Mesenchymal stem cell (in vitro differentiated cells and primary cell): ENCODE data around the gene PVALB.

ENCODE experiments used
- DNase-seq: peaks from one replicate; pipeline ENCODE4 v3.0.0-alpha.2; 2013
- H2AFZ ChIP-seq: one replicate; pipeline ENCODE4 v1.6.1; 2013; ENCODE audit warnings: low read depth, mild to moderate bottlenecking, control low read depth, inconsistent platforms, low read length, moderate library complexity
- H2AK5ac ChIP-seq: 2 replicates; pipeline ENCODE4 v1.6.1; 2013; ENCODE audit warnings: low read length, moderate library complexity, mild to moderate bottlenecking, inconsistent platforms; ENCODE audit not compliant: severe bottlenecking
- H2BK120ac ChIP-seq: one replicate; pipeline ENCODE4 v1.6.1; 2013; ENCODE audit warnings: low read depth, mild to moderate bottlenecking, inconsistent platforms, low read length, moderate library complexity
- H2BK12ac ChIP-seq, 2 experiments: one replicate each; pipeline ENCODE4 v1.6.1; 2013; ENCODE audit warnings: inconsistent platforms in 2 of 2, low read length in 2 of 2, mild to moderate bottlenecking in 2 of 2, moderate library complexity in 2 of 2, control low read depth in 1 of 2
- H2BK15ac ChIP-seq: one replicate; pipeline ENCODE4 v1.6.1; 2013; ENCODE audit warnings: mild to moderate bottlenecking, low read depth, inconsistent platforms; ENCODE audit not compliant: poor library complexity, severe bottlenecking
- H2BK5ac ChIP-seq: 2 replicates; pipeline ENCODE4 v1.6.1; 2013; ENCODE audit warnings: low read depth, mild to moderate bottlenecking, low read length, control low read depth, inconsistent platforms; ENCODE audit not compliant: poor library complexity, severe bottlenecking
- H3K14ac ChIP-seq, 2 experiments: one replicate each; pipeline ENCODE4 v1.6.1; 2013; ENCODE audit warnings: inconsistent platforms in 2 of 2, low read length in 2 of 2, control low read depth in 1 of 2, mild to moderate bottlenecking in 1 of 2, moderate library complexity in 1 of 2
- H3K18ac ChIP-seq, 2 experiments: one replicate each; pipeline ENCODE4 v1.6.1; 2013; ENCODE audit warnings: inconsistent platforms in 2 of 2, low read length in 2 of 2, control low read depth in 1 of 2, low read depth in 1 of 2, mild to moderate bottlenecking in 1 of 2
- H3K23ac ChIP-seq, 2 experiments: one replicate each; pipeline ENCODE4 v1.6.1; 2013; ENCODE audit warnings: inconsistent platforms in 2 of 2, low read length in 2 of 2, mild to moderate bottlenecking in 2 of 2, moderate library complexity in 2 of 2, control low read depth in 1 of 2
- H3K27ac ChIP-seq: 2 replicates; pipeline ENCODE4 v1.5.1; 2013; ENCODE audit warnings: mild to moderate bottlenecking, moderate library complexity, low read length, control low read depth, inconsistent platforms; ENCODE audit not compliant: poor library complexity, severe bottlenecking
- H3K27me3 ChIP-seq, 2 experiments: 2 replicates each; pipeline versions ENCODE4 v1.6.1 to v1.7.0; 2013; ENCODE audit warnings: low read length in 2 of 2, mild to moderate bottlenecking in 2 of 2, moderate library complexity in 2 of 2, control low read depth in 1 of 2, inconsistent platforms in 1 of 2; ENCODE audit not compliant: control insufficient read depth in 1 of 2, insufficient read depth in 1 of 2
- H3K36me3 ChIP-seq, 2 experiments: 2 replicates each; pipeline versions ENCODE4 v1.6.1 to v1.7.0; 2013; ENCODE audit warnings: low read length in 2 of 2, control low read depth in 1 of 2, inconsistent platforms in 1 of 2, low read depth in 1 of 2, mild to moderate bottlenecking in 1 of 2; ENCODE audit not compliant: insufficient read depth in 2 of 2, control insufficient read depth in 1 of 2
- H3K4ac ChIP-seq, 2 experiments: one replicate each; pipeline ENCODE4 v1.6.1; 2013; ENCODE audit warnings: inconsistent platforms in 2 of 2, low read length in 2 of 2, mild to moderate bottlenecking in 2 of 2, moderate library complexity in 2 of 2, control low read depth in 1 of 2, low read depth in 1 of 2
- H3K4me1 ChIP-seq: 2 replicates; pipeline ENCODE4 v1.6.1; 2013; ENCODE audit warnings: low read depth, low read length, control low read depth; ENCODE audit not compliant: control insufficient read depth, insufficient read depth
- H3K4me2 ChIP-seq: 2 replicates; pipeline ENCODE4 v1.6.1; 2013; ENCODE audit warnings: low read length, mild to moderate bottlenecking, inconsistent platforms; ENCODE audit not compliant: poor library complexity, severe bottlenecking
- H3K4me3 ChIP-seq, 2 experiments: 2 replicates each; pipeline versions ENCODE4 v1.5.1 to v1.7.0; 2013; ENCODE audit warnings: low read length in 2 of 2, mild to moderate bottlenecking in 2 of 2, control low read depth in 1 of 2, low read depth in 1 of 2; ENCODE audit not compliant: insufficient read depth in 1 of 2
- H3K79me1 ChIP-seq: replicated peaks from 2 replicates; pipeline ENCODE4 v1.6.1; 2013; ENCODE audit warnings: mild to moderate bottlenecking, control low read depth, low read length, inconsistent platforms; ENCODE audit not compliant: poor library complexity, severe bottlenecking
- H3K9ac ChIP-seq: 2 replicates; pipeline ENCODE4 v1.7.0; 2013; ENCODE audit warnings: mild to moderate bottlenecking, low read length, moderate library complexity
- H3K9me3 ChIP-seq: 2 replicates; pipeline ENCODE4 v1.7.0; 2013; ENCODE audit warnings: mild to moderate bottlenecking, low read length; ENCODE audit not compliant: control insufficient read depth
- H4K8ac ChIP-seq: one replicate; pipeline ENCODE4 v1.6.1; 2013; ENCODE audit warnings: inconsistent platforms, mild to moderate bottlenecking, low read length, moderate library complexity
- H4K91ac ChIP-seq: one replicate; pipeline ENCODE4 v1.6.1; 2013; ENCODE audit warnings: mild to moderate bottlenecking, low read length, inconsistent platforms
- WGBS: methylation state at CpG from one replicate; pipeline ENCODE4 v1.1.7; 2013; ENCODE audit warnings: mixed read lengths; 5-methylcytosine and 5-hydroxymethylcytosine counted together

PVALB gene

GRCh38 chr22:36850682-36851081 is 33.8 kb upstream of the PVALB start:
- no peak overlapping the region for H2BK120ac ChIP-seq
- DNase-seq, result no peak
- no peak overlapping the region for H2AK5ac ChIP-seq
- peaks cover 4% of the 10 kb centered on the region for H3K9me3 ChIP-seq
- peaks cover 46 to 71% of the 10 kb centered on the region in 2 experiments for H3K27me3 ChIP-seq
- no peak overlapping the region for H3K9ac ChIP-seq
- no peak overlapping the region for H2BK5ac ChIP-seq
- H3K14ac ChIP-seq, result no peak overlapping the region
- no peak overlapping the region for H3K23ac ChIP-seq
- H4K91ac ChIP-seq, result no peak overlapping the region
- H3K79me1 ChIP-seq, result no peaks in the 10 kb centered on the region
- no peak overlapping the region for H2BK15ac ChIP-seq
- no peaks in the 10 kb centered on the region for H3K36me3 ChIP-seq
- 81% methylated on average over 8 of the region's 10 CpGs for WGBS
- no peak overlapping the region for H3K4me2 ChIP-seq
- no peak overlapping the region for H4K8ac ChIP-seq
- H3K27ac ChIP-seq, result no peak overlapping the region
- no peak overlapping the region for H3K4me3 ChIP-seq
- no peak overlapping the region for H2BK12ac ChIP-seq
- no peak overlapping the region for H3K18ac ChIP-seq
- H3K4me1 ChIP-seq, result no peaks in the 10 kb centered on the region
- no peak overlapping the region for H3K4ac ChIP-seq
- H2AFZ ChIP-seq, result no peak overlapping the region

GRCh38 chr22:36850056-36850455 is 33.2 kb upstream of the PVALB start:
- no peak overlapping the region for H3K18ac ChIP-seq
- H3K14ac ChIP-seq, result no peak overlapping the region
- no peak for DNase-seq
- no peak overlapping the region for H3K4ac ChIP-seq
- H3K79me1 ChIP-seq, result no peaks in the 10 kb centered on the region
- no peak overlapping the region for H3K23ac ChIP-seq
- WGBS, result 89% methylated on average over 14 of the region's 14 CpGs
- peaks cover 4% of the 10 kb centered on the region for H3K9me3 ChIP-seq
- no peak overlapping the region for H2BK120ac ChIP-seq
- H4K91ac ChIP-seq, result no peak overlapping the region
- no peak overlapping the region for H2BK15ac ChIP-seq
- H2AFZ ChIP-seq, result no peak overlapping the region
- H4K8ac ChIP-seq, result no peak overlapping the region
- H3K27ac ChIP-seq, result no peak overlapping the region
- H3K9ac ChIP-seq, result no peak overlapping the region
- H3K4me2 ChIP-seq, result no peak overlapping the region
- H2BK5ac ChIP-seq, result no peak overlapping the region
- no peak overlapping the region for H3K4me3 ChIP-seq
- H3K4me1 ChIP-seq, result no peaks in the 10 kb centered on the region
- H3K27me3 ChIP-seq, result peaks cover 46 to 74% of the 10 kb centered on the region in 2 experiments
- no peaks in the 10 kb centered on the region for H3K36me3 ChIP-seq
- H2BK12ac ChIP-seq, result no peak overlapping the region
- H2AK5ac ChIP-seq, result no peak overlapping the region

- no peaks in the 10 kb centered on the region for H3K4me1 ChIP-seq
- H3K9ac ChIP-seq, result no peak overlapping the region
- no peak overlapping the region for H4K8ac ChIP-seq
- H3K4ac ChIP-seq, result no peak overlapping the region
- no peaks in the 10 kb centered on the region for H3K9me3 ChIP-seq
- no peak overlapping the region for H2BK15ac ChIP-seq
- peaks cover 60 to 81% of the 10 kb centered on the region in 2 experiments for H3K27me3 ChIP-seq
- H3K18ac ChIP-seq, result no peak overlapping the region
- H3K4me2 ChIP-seq, result no peak overlapping the region
- WGBS, result 79% methylated on average over 6 of the region's 6 CpGs
- DNase-seq, result no peak
- H2BK5ac ChIP-seq, result no peak overlapping the region
- H2AFZ ChIP-seq, result no peak overlapping the region
- no peak overlapping the region for H2AK5ac ChIP-seq
- no peak overlapping the region for H3K14ac ChIP-seq
- no peak overlapping the region for H4K91ac ChIP-seq
- H2BK12ac ChIP-seq, result no peak overlapping the region
- H2BK120ac ChIP-seq, result no peak overlapping the region
- H3K4me3 ChIP-seq, result no peak overlapping the region
- no peaks in the 10 kb centered on the region for H3K79me1 ChIP-seq
- H3K27ac ChIP-seq, result no peak overlapping the region
- H3K23ac ChIP-seq, result no peak overlapping the region
- no peaks in the 10 kb centered on the region for H3K36me3 ChIP-seq
Observed at GRCh38 chr22:36846949-36847348, 30.1 kb upstream of the PVALB start.

- no peak overlapping the region for H2BK120ac ChIP-seq
- H2BK15ac ChIP-seq, result no peak overlapping the region
- H3K9me3 ChIP-seq, result no peaks in the 10 kb centered on the region
- H3K4ac ChIP-seq, result no peak overlapping the region
- DNase-seq, result no peak
- no peak overlapping the region for H2AFZ ChIP-seq
- H3K4me3 ChIP-seq, result no peak overlapping the region
- H3K79me1 ChIP-seq, result no peaks in the 10 kb centered on the region
- peaks cover 54 to 75% of the 10 kb centered on the region in 2 experiments for H3K27me3 ChIP-seq
- no peak overlapping the region for H2BK12ac ChIP-seq
- no peak overlapping the region for H4K8ac ChIP-seq
- no peak overlapping the region for H2AK5ac ChIP-seq
- no peak overlapping the region for H2BK5ac ChIP-seq
- no peaks in the 10 kb centered on the region for H3K36me3 ChIP-seq
- H3K4me2 ChIP-seq, result no peak overlapping the region
- H3K23ac ChIP-seq, result no peak overlapping the region
- H3K4me1 ChIP-seq, result no peaks in the 10 kb centered on the region
- no peak overlapping the region for H4K91ac ChIP-seq
- no peak overlapping the region for H3K9ac ChIP-seq
- H3K27ac ChIP-seq, result no peak overlapping the region
- H3K14ac ChIP-seq, result no peak overlapping the region
- H3K18ac ChIP-seq, result no peak overlapping the region
- 75% methylated on average over 5 of the region's 5 CpGs for WGBS
Observed at GRCh38 chr22:36846271-36846670, 29.4 kb upstream of the PVALB start.
